Measurements from ENCODE around the gene CHRM5.
"Not testable (repeated sequence)": the region's sequence is repeated elsewhere in the genome, so short reads cannot be mapped to it uniquely, and the experiment has no call there.

The CHRM5 gene

DNA sequence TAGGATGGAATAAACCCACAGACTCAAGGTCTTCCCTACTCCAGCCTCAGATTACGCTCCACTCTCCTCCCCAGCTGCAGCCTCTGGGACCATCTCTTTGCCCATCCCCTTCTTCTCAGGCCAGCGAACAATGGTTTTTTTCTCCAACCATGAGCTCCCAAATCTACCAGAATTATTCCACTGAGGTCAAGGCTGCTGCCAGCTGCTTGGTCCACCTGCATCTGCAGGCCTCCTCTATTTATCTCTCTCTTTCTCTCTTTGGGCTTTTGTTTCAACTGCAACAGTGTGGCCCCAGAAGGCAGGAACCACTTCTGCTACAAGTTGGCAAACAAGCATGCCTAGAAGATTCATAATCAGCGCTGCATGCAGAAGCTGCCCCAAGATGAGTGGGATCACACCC, 19.1 kb downstream of the CHRM5 start:
- no peak for DNase-seq (ENCODE audit: low read depth in 2 of 2)

DNA sequence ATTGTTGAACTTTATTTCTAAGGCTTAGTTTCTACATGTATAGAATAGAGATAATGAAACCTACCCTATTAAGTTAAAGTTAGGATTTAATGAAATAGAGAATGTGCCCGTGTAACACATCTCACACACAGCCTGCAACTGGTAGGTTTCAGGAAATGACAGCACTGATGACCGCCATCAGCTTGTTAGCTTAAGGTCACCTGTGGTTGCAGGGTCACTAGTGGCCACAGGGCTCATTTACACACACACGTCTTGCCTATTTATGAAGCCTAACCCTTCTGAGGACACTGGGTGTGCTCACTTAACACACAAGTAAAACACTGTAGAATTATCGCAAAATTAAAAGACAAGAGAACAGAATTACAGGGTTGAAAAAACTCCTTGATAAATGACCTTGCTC, 20.1 kb downstream of the CHRM5 start:
- no peak for DNase-seq (ENCODE audit: low read depth in 2 of 2)

DNA sequence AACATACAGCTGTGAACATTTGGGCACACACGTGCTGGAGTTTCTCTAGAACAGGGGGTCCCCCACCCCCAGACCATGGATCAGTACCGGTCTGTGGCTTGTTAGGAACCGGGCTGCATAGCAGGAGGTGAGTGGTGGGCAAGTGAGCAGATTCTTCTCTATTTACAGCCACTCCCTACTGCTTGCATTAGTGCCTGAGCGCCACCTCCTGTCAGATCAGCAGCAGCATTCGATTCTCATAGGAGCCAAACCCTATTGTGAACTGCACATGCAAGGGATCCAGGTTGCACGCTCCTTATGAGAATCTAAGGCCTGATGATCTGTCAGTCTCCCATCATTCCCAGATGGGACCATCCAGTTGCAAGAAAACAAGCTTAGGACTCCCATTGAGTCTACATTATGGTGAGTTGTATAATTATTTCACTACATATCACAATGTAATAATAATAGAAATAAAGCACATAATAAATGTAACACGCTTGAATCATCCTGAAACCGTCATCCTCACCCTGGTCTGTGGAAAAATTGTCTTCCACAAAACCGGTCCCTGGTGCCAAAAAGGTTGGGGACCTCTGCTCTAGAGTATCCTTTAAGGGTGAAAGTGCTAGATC, 25.8 kb downstream of the CHRM5 start:
- DNase-seq (ENCODE audit: low read depth in 2 of 2): no peak

DNA sequence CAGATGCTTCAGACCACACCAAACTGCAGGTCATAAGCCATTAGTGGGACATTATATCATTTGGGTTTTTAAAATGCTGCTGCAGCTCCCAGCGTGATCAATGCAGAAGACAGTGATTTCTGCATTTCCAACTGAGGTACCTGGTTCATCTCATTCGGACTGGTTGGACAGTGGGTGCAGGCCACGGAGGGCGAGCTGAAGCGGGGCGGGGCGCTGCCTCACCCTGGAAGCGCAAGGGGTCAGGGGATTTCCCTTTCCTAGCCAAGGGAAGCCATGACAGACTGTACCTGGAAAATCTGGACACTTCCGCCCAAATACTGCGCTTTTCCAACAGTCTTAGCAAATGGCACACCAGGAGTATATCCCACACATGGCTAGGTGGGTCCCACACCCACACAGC, 27.4 kb downstream of the CHRM5 start:
- not testable (repeated sequence) for DNase-seq (ENCODE audit: low read depth in 2 of 2)

DNA sequence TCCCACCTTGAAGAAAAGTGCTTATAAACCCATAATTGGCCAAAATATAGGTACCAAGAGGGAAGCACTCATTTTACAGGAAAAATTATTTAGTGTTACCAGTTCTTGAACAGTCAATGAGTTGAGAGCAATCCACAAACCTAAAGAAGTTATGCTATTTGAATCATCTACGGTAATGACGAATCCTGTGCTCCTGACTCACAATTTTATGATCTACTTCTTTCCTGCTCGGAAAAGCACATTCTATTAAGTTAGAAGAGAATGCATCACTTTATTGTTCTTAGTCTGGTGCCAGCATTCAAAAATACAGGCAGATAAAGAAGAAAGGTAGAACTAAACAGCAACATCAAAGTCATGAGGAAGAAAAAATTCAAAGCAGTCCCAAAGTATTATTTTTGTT, 33.2 kb downstream of the CHRM5 start:
- no peak for DNase-seq (ENCODE audit: low read depth in 2 of 2)

DNA sequence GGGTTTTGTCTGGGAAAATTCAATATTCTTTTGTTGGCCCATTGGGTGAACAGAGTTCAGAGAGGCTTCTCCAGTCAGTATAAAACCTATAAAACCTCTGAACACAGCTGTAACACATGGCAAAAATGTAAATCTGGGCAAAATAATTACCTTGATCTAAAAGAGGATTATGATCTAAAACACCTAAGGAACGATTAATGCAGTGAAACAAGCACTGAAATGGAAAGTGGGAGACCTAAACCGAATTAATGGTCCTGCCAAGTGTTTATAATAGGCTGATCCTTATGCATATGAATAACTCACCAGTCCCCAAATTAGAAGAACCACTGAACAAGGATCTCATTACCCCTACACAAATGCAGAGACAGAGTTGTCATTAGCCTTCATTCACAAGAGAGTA, 38.1 kb downstream of the CHRM5 start:
- no peak for DNase-seq (ENCODE audit: low read depth in 2 of 2)

DNA sequence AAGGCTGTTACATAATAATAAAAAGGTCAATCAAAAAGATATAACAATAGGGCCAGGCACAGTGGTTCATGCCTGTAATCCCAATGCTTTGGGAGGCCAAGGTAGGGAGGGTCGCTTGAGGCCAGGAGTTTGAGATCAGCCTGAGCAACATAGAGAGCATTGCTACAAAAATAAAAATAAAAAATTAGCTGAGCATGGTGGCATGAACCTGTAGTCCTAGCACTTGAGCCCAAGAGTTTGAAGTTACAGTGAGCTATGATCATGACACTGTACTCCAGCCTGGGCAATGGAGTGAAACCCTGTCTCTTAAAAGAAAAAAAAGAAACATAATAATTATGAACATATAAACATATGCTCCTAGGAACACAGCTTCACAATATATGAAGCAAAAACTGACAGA, 41.4 kb downstream of the CHRM5 start:
- DNase-seq (ENCODE audit: low read depth in 2 of 2): no peak

DNA sequence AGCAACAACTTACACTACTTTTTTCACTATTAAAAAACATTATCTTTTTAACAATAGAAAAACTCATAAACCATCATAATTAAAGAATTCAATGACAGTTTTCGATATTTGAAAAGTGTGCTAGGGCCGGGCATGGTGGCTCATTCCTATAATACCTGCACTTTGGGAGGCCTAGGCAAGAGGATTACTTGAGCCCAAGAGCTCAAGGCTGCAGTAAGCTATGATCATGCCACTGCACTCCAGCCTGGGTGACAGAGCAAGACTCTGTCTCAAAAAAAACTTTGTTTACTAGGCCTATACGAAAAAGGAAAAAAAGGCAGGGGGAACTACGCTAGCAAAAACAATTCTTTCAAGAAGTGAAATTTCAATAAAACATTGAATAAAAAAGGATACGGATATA, 42.6 kb downstream of the CHRM5 start:
- no peak for DNase-seq (ENCODE audit: low read depth in 2 of 2)

DNA sequence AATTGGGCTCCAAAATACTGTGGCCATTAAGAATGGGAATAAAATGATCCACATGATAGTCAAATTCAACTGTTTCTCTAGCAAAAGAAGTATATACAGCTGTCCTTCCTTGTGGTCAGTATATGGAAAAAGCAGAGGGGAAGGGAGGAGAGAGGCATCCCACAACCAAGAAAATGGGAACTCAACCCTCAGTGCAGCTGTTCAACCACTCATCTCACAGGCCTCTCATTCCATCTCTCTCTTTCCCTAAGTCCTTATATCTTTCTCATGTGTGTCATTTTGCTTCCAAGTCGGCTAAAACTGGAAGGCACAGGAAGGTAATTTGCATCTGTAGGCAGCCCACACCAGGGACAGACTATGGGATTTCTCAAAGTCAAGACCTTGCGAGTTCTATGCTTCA, 43.2 kb downstream of the CHRM5 start:
- DNase-seq (ENCODE audit: low read depth in 2 of 2): no peak

DNA sequence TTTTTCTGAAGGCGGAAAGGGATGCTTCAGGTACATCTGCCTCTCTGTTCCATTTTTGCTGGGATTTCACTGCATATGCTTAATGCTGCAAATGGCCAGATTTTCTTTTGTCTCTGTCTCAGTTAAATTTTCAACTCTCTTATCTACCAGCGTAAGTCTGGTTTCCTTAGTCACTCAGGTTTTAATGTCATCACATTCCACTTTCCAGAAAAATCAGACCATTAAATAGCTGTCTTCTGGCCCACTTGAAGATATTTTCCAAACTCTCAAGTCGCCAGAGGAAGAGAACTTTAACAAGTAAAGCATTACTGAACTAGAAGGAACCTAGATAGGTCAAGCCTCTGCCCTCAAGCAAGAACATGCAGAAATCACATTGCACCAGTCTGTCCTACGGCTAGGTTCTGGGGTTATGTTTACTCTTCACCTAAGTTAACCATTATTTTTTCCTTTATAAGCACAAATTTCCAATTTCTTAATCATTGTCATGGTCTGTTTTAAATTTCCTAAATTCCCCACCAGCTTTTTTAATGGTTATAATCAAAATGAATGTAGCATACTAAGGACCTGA, 44.2 kb downstream of the CHRM5 start:
- no peak for DNase-seq (ENCODE audit: low read depth in 2 of 2)

DNA sequence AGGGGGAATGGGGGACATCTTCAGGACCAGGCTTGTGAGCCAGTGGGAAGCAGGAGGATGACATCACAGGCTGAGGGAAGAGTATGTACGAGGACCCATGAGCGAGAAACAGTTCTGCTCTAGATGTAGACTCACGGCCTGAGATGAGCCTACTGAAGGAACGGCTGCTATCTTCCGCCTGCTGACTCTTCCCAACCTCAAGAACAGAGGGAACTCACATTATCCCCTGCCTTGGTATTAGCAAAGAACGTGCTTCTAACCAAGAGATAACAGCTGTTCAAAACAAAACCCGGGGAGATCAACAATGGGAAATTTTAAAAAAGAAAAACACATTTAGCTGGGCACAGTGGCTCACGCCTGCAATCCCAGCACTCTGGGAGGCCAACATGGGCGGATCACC, 45.4 kb downstream of the CHRM5 start:
- no peak for DNase-seq (ENCODE audit: low read depth in 2 of 2)

DNA sequence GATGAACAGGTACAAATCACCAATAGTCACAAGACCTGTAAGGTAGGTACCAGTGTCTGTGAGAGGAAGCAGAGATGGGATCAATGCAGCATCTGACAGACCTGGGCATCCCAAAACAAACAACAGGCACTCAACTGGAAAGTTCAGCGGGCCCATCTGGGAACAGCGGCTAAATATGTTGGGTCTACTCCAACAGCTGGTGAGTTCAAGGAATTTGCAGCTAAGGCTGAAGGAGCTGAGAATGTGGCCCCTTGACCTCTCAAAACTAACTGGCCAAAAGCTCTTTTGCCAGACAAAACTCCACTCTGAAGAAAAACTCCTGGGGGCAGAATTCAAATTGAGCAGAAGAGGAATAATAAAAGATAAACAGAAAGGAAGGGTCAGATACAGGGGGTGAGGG, 46.3 kb downstream of the CHRM5 start:
- DNase-seq (ENCODE audit: low read depth in 2 of 2): no peak

DNA sequence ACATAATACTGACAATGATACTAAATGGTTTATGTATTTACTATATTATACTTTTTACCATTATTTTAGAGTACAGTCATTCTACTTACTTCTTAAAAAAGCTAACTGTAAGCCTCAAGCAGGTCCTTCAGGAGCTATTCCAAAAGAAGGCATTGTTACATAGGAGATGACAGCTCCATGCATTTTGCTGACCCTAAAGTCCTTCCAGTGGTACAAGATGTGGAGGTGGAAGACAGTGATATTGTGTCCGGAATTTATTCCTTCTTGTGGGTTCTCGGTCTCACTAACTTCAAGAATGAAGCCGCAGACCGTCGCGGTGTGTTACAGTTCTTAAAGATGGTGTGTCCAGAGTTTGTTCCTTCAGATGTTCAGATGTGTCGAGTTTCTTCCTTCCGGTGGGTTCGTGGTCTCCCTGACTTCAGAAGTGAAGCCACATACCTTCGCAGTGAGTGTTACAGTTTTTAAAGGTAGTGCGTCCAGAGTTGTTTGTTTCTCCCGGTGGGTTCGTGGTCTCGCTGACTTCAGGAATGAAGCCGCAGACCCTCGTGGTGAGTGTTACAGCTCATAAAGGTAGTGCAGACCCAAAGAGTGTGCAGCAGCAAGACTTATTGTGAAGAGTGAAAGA, 49.8 kb downstream of the CHRM5 start:
- no peak for DNase-seq (ENCODE audit: low read depth in 2 of 2)

DNA sequence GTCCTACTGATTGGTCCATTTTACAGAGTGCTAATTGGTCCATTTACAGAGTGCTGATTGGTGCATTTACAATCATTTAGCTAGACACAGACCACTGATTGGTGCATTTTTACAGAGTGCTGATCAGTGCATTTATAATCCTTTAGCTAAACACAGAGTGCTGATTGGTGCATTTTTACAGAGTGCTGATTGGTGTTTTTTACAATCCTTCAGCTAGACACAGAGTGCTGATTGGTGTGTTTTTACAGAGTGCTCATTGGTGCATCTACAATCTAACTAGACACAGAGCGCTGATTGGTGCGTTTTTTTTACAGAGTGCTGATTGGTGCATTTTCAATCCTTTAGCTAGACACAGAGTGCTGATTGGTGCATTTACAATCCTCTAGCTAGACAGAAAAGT, 50.4 kb downstream of the CHRM5 start:
- not testable (repeated sequence) for DNase-seq (ENCODE audit: low read depth in 2 of 2)

DNA sequence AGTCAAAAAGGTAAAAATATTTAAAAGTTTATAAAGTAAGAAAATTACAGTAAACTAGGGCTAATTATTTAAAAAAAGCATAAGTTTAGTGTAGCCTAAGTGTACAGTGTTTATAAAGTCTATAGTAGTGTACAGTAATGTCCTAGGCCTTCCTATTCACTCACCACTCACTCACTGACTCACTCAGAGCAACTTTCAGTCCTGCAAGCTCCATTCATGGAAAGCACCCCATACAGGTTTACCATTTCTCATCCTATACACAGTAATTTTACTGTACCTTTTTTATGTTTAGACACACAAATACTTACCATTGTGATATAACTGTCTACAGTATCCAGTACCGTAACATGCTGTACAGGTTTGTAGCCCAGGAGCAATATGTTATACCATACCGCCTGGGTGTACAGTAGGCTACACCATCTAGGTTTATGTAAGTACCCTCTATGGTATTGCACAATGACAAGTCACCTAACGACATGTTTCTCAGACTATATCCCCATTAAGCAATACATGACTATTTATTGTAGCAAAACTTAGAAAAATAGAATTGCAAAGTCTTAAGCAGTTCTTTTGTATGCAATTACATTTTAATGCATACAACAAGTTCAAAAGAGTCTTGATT, 51.2 kb downstream of the CHRM5 start:
- no peak for DNase-seq (ENCODE audit: low read depth in 2 of 2)

DNA sequence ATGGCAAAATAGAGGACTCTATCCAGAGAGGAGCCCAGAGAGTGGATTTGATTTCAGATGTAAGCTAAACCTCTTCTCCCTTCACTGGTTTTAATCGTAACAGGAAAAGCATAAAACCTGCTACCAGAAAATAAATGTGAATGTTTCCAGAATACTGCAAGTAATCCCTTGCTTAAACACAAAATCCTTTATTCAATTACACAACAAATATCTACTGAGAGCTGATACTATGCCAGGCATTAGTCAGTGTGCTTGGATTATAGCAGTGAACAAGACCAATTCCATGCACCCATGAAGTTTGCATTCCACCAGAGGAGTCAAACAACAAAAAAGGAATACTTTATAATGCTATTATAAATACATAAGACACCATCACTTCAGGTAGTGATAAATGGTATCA, 55.6 kb downstream of the CHRM5 start:
- DNase-seq (ENCODE audit: low read depth in 2 of 2): no peak

DNA sequence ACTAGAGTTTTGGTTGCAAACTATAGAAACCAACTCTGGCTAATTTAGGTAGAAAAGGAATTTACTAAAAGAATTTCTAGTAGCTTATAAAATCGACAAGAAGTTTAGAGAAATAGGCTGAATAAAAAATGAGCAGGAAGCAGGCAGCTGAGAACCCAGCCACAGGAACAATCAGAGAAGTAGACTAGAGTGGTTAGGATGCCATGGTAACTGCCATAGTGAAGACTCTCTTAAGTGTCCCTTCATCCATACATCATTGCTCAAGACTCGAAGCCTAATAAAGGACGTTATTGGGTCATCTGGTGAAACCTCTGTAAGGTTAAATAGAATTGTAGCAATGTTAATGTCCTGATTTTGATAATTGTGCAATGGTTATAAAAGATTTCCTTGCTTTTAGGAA, 57.0 kb downstream of the CHRM5 start:
- DNase-seq (ENCODE audit: low read depth in 2 of 2): no peak

DNA sequence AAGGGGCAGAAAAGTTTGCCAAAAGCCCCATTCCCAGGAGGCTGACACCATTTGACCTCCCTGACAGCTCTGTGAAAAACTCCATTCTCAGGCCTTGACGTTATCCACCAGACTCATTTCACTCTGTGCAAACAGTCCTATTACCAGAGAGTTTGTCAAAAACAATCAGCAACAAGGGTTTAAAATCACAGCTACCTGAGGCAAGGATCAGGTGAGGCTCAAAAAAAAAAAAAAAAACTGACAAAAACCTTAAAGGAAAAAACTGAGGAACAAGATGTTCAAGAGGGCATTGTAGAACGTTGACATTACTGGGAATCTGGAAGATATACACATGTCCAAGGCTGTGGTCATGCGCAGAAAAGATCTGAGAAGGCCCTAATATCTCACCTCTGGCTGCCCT, 59.3 kb downstream of the CHRM5 start:
- DNase-seq (ENCODE audit: low read depth in 2 of 2): no peak

DNA sequence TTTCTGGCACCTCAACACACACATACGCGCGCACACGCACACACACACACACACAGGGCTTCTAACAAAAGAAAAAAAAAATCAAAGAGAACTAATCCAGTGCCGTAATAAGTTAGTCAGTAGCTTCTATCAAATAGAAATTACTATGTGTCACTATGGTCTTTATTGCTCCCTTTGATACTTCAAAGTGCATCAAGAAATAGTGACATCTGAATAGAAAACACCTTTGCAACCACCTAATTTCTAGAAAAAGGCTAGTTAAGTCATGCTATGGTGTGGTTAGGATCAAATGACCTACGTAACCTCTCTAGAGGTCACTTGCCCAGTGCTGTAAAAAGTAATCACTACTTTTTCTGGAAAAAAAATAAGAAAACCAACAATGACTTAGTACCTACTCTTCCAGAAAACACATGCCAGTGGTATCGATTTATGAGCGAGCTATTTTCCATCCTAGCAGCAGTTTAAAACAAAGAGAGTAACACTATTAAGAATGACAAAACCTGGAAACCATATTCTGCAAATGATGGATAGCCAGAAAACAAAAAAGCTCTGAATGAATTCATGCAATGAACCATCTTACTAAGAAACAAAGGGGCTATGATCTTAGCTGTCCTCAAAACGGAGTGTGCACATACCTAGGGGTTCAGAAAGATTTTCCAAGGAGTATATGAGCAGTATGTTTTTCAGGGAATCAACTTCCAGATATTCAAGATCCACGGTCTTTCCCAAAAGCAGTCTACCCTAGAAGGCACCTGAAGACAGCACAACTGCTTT, 63.9 kb downstream of the CHRM5 start:
- no peak for DNase-seq (ENCODE audit: low read depth in 2 of 2)

DNA sequence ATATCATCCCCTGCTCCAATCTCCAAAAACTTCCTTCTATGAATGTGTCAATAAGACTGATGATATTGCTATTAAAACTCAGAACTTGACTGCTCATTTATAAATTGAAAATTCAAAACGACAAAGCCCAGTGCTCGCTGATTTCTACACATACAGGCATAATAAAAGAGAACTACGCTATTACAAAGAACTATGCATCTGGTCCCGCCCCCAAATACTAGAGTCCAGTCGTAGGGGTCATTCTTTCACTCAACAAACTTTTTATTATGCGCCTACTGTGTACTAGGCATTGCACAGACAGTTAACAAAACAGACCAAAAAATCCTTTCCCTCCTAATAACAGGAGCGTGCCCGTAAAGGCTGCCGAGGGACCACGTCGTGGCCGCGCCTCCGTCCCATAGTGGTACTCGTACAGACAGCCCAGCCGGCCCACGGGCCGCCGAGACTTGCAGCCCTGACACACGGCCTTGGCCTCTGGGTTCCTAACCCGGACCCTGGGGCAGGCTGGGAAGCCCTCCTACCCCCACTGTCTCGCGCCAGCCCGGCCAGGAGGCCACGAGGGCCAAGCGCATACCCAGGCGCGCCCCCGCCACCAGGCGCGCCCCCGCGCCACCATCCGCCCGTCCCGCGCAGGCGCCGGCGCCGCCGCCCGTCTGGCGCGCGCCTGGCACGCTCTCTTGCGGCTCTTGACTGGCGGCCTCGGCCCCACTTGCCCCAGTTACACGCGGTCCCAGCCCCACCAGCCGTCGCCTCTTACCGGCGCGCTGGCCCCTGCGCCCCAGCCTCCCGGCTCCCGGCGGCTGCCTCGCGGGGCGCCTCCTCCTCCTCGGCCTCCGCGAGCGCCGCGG, 70.0 kb downstream of the CHRM5 start:
- peak; percentile 26 to 50 for DNase-seq (ENCODE audit: low read depth in 2 of 2)

Measured in stimulated activated CD4-positive, alpha-beta T cell treated with anti-CD3 and anti-CD28 coated beads, Interleukin-1b, Interleukin-23, amount 100 ng/mL, for 1 hour (primary cell).